ENCODE data around the gene BTG4. TPM values are rescaled to one million over a fixed set of nuclear protein-coding genes. Genes with fewer than 3 reads are reported as not detected.

The BTG4 gene
- total and polyA plus RNA-seq, 2 experiments from 2014 or later, result 0.21 to 0.31 TPM

DNA sequence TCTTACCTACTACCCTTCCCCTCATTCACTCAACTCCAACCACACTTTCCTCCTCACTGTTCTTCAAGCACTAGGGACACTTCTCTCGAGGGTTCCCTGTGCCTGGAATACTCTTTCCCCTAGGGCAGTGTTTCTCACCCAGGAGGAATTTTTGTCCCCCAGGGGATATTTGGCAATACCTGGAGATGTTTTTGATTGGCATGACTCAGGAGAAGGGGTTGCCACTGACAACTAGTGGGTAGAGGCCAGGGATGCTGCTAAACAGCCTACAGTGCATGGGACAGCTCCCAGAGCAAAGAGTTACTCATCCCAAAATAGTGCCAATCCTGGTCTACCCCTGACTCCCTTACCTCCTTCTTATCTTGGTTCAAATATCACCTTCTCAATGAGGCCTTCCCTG lies 40.0 kb downstream of the BTG4 start:
- H3K79me2 ChIP-seq (replicated peaks; ENCODE audit: insufficient read depth), result no peaks in the 10 kb centered on the region
- H3K27ac ChIP-seq (ENCODE audit: low read depth), result no peak overlapping the region
- Mint-ChIP-seq H3K27me3 (ENCODE audit: insufficient read depth, low read depth, poor library complexity) (peaks cover 2% of the 10 kb centered on the region), H3K27ac (no peak overlapping the region), H3K4me3 (no peak overlapping the region), H3K9me3 (no peaks in the 10 kb centered on the region), H3K4me1 (no peaks in the 10 kb centered on the region), H3K36me3 (ENCODE audit: low read depth) (no peaks in the 10 kb centered on the region; the same call in 2 of the 3 replicates)
- no peak overlapping the region for H3K4me3 ChIP-seq
- ATAC-seq (no peak), DNase-seq (ENCODE audit: low spot score) (no peak)
- H4K20me1 ChIP-seq (replicated peaks; ENCODE audit: insufficient read depth), result no peaks in the 10 kb centered on the region
- peaks cover 8% of the 10 kb centered on the region; the same call in 1 of the 2 replicates for H3K9me2 ChIP-seq (ENCODE audit: insufficient read depth)
- H3F3A ChIP-seq (replicated peaks; ENCODE audit: low read depth), result no peaks in the 10 kb centered on the region
- no peaks in the 10 kb centered on the region for H3K4me1 ChIP-seq (ENCODE audit: insufficient read depth)
- H2AFZ ChIP-seq, result no peak overlapping the region
- TF ChIP-seq ZNF331 (CRISPR knock-in tag; IDR thresholded peaks at IDR 0.05; ENCODE audit: low read depth) (no peak), STAT1 (IDR thresholded peaks at IDR 0.05; ENCODE audit: unreplicated experiment) (no peak), ZNF114 (CRISPR knock-in tag; IDR thresholded peaks at IDR 0.05) (no peak), POLR2AphosphoS5 (IDR thresholded peaks at IDR 0.05; ENCODE audit: low read depth) (no peak), EZH2phosphoT487 (IDR thresholded peaks at IDR 0.05; ENCODE audit: unreplicated experiment) (no peak), CREB1 (CRISPR knock-in tag; IDR thresholded peaks at IDR 0.05; ENCODE audit: low read depth) (no peak), JUNB (IDR thresholded peaks at IDR 0.05; ENCODE audit: unreplicated experiment) (no peak), NANOG (IDR thresholded peaks at IDR 0.05; ENCODE audit: borderline replicate concordance) (no peak), EZH2 (IDR thresholded peaks at IDR 0.05; ENCODE audit: low read depth, unreplicated experiment) (no peak)
- TF ChIP-seq, protein P1, sequence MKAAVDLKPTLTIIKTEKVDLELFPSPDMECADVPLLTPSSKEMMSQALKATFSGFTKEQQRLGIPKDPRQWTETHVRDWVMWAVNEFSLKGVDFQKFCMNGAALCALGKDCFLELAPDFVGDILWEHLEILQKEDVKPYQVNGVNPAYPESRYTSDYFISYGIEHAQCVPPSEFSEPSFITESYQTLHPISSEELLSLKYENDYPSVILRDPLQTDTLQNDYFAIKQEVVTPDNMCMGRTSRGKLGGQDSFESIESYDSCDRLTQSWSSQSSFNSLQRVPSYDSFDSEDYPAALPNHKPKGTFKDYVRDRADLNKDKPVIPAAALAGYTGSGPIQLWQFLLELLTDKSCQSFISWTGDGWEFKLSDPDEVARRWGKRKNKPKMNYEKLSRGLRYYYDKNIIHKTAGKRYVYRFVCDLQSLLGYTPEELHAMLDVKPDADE (IDR thresholded peaks at IDR 0.05), result no peak
- TF ChIP-seq, protein P2, sequence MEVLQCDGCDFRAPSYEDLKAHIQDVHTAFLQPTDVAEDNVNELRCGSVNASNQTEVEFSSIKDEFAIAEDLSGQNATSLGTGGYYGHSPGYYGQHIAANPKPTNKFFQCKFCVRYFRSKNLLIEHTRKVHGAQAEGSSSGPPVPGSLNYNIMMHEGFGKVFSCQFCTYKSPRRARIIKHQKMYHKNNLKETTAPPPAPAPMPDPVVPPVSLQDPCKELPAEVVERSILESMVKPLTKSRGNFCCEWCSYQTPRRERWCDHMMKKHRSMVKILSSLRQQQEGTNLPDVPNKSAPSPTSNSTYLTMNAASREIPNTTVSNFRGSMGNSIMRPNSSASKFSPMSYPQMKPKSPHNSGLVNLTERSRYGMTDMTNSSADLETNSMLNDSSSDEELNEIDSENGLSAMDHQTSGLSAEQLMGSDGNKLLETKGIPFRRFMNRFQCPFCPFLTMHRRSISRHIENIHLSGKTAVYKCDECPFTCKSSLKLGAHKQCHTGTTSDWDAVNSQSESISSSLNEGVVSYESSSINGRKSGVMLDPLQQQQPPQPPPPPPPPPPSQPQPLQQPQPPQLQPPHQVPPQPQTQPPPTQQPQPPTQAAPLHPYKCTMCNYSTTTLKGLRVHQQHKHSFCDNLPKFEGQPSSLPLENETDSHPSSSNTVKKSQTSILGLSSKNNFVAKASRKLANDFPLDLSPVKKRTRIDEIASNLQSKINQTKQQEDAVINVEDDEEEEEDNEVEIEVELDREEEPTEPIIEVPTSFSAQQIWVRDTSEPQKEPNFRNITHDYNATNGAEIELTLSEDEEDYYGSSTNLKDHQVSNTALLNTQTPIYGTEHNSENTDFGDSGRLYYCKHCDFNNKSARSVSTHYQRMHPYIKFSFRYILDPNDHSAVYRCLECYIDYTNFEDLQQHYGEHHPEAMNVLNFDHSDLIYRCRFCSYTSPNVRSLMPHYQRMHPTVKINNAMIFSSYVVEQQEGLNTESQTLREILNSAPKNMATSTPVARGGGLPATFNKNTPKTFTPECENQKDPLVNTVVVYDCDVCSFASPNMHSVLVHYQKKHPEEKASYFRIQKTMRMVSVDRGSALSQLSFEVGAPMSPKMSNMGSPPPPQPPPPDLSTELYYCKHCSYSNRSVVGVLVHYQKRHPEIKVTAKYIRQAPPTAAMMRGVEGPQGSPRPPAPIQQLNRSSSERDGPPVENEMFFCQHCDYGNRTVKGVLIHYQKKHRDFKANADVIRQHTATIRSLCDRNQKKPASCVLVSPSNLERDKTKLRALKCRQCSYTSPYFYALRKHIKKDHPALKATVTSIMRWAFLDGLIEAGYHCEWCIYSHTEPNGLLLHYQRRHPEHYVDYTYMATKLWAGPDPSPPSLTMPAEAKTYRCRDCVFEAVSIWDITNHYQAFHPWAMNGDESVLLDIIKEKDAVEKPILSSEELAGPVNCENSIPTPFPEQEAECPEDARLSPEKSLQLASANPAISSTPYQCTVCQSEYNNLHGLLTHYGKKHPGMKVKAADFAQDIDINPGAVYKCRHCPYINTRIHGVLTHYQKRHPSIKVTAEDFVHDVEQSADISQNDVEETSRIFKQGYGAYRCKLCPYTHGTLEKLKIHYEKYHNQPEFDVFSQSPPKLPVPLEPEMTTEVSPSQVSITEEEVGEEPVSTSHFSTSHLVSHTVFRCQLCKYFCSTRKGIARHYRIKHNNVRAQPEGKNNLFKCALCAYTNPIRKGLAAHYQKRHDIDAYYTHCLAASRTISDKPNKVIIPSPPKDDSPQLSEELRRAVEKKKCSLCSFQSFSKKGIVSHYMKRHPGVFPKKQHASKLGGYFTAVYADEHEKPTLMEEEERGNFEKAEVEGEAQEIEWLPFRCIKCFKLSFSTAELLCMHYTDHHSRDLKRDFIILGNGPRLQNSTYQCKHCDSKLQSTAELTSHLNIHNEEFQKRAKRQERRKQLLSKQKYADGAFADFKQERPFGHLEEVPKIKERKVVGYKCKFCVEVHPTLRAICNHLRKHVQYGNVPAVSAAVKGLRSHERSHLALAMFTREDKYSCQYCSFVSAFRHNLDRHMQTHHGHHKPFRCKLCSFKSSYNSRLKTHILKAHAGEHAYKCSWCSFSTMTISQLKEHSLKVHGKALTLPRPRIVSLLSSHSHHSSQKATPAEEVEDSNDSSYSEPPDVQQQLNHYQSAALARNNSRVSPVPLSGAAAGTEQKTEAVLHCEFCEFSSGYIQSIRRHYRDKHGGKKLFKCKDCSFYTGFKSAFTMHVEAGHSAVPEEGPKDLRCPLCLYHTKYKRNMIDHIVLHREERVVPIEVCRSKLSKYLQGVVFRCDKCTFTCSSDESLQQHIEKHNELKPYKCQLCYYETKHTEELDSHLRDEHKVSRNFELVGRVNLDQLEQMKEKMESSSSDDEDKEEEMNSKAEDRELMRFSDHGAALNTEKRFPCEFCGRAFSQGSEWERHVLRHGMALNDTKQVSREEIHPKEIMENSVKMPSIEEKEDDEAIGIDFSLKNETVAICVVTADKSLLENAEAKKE (CRISPR knock-in tag; IDR thresholded peaks at IDR 0.05), result no peak
- TF ChIP-seq, protein P3, sequence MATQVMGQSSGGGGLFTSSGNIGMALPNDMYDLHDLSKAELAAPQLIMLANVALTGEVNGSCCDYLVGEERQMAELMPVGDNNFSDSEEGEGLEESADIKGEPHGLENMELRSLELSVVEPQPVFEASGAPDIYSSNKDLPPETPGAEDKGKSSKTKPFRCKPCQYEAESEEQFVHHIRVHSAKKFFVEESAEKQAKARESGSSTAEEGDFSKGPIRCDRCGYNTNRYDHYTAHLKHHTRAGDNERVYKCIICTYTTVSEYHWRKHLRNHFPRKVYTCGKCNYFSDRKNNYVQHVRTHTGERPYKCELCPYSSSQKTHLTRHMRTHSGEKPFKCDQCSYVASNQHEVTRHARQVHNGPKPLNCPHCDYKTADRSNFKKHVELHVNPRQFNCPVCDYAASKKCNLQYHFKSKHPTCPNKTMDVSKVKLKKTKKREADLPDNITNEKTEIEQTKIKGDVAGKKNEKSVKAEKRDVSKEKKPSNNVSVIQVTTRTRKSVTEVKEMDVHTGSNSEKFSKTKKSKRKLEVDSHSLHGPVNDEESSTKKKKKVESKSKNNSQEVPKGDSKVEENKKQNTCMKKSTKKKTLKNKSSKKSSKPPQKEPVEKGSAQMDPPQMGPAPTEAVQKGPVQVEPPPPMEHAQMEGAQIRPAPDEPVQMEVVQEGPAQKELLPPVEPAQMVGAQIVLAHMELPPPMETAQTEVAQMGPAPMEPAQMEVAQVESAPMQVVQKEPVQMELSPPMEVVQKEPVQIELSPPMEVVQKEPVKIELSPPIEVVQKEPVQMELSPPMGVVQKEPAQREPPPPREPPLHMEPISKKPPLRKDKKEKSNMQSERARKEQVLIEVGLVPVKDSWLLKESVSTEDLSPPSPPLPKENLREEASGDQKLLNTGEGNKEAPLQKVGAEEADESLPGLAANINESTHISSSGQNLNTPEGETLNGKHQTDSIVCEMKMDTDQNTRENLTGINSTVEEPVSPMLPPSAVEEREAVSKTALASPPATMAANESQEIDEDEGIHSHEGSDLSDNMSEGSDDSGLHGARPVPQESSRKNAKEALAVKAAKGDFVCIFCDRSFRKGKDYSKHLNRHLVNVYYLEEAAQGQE (IDR thresholded peaks at IDR 0.05; ENCODE audit: unreplicated experiment), result no peak
- TF ChIP-seq, protein P4, sequence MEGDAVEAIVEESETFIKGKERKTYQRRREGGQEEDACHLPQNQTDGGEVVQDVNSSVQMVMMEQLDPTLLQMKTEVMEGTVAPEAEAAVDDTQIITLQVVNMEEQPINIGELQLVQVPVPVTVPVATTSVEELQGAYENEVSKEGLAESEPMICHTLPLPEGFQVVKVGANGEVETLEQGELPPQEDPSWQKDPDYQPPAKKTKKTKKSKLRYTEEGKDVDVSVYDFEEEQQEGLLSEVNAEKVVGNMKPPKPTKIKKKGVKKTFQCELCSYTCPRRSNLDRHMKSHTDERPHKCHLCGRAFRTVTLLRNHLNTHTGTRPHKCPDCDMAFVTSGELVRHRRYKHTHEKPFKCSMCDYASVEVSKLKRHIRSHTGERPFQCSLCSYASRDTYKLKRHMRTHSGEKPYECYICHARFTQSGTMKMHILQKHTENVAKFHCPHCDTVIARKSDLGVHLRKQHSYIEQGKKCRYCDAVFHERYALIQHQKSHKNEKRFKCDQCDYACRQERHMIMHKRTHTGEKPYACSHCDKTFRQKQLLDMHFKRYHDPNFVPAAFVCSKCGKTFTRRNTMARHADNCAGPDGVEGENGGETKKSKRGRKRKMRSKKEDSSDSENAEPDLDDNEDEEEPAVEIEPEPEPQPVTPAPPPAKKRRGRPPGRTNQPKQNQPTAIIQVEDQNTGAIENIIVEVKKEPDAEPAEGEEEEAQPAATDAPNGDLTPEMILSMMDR (conservative IDR thresholded peaks at IDR 0.05; ENCODE audit: low read depth in 2 of 2), result no peak
- no peak overlapping the region for H3K4me2 ChIP-seq
- no peaks in the 10 kb centered on the region for H3K36me3 ChIP-seq (ENCODE audit: insufficient read depth)
- H3K27me3 ChIP-seq (ENCODE audit: insufficient read depth), result no peaks in the 10 kb centered on the region

Measured in GM23338 (cell line).